Superior temporal gyrus (tissue), 1 donor: ENCODE results near the gene RRP7A.
"Not testable (repeated sequence)": the region's sequence is repeated elsewhere in the genome, so short reads cannot be mapped to it uniquely, and the experiment has no call there.

Experiments
- DNase-seq: peaks from one replicate; pipeline ENCODE4 v3.0.0-alpha.2; 2016; ENCODE audit errors: extremely low spot score

The RRP7A gene, protein sequence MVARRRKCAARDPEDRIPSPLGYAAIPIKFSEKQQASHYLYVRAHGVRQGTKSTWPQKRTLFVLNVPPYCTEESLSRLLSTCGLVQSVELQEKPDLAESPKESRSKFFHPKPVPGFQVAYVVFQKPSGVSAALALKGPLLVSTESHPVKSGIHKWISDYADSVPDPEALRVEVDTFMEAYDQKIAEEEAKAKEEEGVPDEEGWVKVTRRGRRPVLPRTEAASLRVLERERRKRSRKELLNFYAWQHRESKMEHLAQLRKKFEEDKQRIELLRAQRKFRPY

DNA sequence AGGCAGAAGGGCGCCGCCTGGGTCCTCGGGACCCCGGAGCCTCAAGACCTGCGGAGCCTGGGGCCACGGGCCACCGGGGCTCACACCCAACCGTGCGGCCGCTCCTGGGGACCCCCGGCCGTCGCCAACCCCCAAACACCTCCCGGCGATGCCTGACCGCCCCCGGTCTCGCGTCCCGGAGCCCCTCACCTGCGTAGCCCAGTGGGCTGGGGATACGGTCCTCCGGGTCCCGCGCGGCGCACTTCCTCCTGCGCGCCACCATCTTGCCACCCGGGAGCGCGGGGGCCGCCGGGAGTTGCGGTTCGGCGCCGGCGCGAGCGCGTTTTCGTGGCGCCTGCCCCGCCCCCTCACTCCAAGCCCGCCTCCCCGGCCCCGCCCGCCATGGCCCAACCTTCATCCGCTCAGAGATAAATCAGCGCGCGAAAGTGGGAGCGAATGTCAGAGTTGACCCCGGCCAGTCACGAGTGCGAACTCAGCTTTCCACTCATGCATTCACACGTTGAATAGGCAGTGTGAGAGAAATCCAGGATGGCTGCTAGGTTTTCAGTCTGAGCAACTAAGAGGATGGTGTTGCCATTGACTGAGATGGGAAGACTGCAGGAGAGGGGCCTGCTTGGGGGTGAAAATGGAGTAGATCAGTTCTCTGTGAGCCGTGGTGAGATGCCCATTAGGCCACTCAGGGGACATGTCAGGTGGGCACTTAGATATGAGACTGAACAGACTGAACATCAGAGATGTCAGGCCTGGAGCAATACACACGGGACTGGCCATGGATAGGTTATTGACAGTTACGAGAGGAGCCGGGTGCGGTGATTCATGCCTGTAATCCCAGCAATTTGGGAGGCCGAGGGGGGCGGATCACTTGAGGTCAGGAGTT, at the start of gene RRP7A:
Gene RRP7A (minus strand): TSS at position 272 of the 877 bp plus-strand sequence. CDS start 10 bp downstream, at position 262.
- peak; percentile 68 for DNase-seq

DNA sequence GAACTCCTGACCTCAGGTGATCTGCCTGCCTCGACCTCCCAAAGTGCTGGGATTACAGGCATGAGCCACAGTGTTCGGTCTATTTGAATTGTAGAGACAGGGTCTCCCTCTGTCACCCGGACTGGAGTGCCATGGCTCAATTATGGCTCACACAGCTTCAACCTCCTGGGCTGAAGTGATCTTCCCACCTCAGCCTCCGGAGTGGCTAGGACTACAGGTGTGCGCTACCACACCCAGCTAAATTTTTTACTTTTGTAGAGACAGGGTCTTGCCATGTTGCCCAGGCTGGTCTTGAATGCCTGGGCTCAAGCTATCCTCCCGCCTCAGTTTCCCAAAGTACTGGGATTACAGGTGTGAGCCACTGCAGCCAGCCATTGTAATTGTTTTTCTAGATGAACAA, 48.4 kb upstream of the RRP7A start:
- not testable (repeated sequence) for DNase-seq

DNA sequence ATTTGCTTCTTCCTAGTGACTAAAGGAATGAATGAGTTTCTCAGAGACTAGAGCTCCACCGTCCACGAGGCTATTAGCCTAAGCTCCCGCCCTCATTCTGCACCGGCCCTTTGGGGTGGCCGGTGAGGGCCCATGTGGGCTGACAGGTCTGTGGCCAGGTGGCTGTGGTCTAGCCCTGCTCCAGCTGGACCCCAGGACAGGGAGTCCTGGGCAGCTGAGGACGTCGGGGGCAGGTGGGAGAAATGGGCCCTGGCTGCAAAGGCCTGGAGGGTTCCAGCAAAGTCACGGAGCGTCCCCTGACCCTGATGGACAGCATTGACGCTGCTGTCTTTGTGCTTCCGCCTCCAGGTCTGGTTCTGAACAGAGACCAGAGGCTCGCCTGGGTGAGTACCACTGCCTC, 46.4 kb upstream of the RRP7A start:
- no peak for DNase-seq

DNA sequence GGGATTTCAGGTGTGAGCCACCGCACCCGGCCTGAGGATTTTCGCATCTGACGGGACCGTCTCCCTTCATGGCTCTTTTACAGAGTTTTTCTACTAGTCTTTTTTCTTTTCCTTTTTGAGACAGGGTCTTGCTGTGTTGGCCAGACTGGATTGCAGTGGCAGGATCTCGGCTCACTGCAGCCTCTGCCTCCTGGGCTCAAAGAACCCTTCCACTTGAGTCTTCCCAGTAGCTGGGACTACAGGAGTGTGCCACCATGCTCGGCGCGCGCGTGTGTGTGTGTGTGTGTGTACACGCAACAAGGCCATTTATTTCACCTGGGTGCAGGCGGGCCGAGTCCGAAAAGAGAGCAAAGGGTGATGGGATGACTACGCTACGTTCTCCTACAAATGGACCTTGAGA, 45.1 kb upstream of the RRP7A start:
- no peak for DNase-seq

DNA sequence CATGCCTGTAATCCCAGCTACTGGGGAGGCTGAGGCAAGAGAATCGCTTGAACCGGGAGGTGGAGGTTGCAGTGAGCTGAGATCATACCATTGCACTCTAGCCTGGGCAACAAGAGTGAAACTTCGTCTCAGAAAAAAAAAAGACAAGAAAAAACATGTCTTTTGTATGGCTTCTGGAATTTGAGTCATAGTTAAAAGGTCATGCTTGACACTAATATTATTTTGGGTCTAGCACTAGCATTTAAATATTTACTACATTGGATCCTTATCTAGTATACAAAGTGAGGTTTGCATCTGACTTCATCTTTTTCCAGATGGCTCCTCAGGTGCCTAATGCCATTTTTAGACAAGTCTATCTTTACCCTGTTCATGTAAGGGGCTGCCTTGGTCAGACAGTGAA, 44.3 kb upstream of the RRP7A start:
- DNase-seq, result not testable (repeated sequence)

DNA sequence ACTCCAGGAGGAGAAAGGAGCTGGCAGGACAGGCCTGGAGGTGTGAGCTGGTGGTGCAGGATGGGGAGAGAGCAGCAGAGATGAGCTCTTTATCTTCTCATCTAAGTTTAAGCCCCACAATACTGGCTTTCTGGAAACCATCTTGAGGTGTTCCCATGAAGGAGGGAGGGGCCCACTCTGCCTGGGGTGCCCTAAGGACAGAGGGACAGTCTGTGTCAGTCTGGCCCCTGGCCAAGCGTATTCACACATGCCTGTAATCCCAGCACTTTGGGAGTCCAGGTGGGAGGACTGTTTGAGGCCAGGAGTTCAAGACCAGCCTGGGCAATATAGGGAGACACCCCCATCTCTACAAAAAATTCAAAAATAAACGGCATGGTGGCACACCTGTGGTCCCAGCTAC, 43.1 kb upstream of the RRP7A start:
- no peak for DNase-seq

DNA sequence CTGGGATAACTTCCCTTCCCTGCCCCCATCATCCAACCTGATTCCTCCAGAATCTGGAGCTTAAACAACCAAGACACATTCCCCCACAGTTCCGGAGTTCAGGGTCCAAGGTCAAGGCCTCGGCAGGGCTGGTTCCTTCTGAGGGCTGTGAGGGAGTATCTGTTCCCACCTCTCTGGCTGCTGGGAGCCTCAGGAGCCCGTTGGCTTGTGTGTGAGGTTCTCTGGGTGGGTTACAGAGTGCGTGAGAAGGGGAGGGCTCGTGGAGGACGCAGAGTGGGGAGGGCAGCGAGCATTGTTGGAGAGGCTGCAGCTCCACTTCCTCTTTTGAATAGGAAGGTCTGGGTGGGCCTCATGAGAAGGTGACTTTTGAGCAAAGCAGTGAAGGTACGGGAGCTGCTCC, 42.7 kb upstream of the RRP7A start:
- DNase-seq, result no peak

DNA sequence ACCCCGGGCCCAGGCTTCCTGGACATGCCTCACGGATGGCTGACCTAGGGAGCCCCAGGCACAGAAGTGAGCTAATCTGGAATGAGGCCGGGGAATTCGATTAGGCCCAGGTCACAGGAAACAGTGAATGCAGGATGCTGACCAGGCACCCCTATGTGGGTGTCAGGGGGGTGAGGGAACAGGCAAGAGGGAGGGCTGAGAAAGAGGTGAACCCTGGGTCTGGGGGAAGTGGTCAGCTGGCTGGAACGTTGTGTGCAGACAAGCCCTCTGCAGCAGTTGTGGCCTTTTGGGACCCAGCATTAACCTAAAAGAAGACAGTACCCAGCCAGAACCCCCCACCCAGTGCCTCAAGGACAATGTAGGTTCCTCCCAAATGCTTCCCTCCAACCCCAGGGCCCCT, 42.3 kb upstream of the RRP7A start:
- DNase-seq, result no peak

DNA sequence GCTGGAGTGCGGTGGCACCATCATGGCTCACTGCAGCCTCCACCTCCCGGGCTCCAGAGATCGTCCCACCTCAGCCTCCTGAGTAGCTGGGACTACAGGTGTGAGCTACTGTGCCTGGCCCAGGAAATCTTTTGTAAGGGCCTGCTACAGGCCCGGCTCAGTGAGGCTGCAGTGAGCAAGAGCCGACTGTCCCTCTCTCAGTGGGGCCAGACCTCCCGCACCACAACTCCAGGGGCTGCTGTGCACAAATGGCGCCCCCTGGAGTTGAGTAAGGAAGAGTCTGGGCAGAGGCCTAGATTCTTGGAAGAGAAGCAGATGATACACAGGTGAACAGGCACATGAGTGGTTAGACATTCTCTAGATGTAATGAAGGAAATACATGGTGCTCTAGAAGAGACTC, 41.2 kb upstream of the RRP7A start:
- DNase-seq, result no peak

DNA sequence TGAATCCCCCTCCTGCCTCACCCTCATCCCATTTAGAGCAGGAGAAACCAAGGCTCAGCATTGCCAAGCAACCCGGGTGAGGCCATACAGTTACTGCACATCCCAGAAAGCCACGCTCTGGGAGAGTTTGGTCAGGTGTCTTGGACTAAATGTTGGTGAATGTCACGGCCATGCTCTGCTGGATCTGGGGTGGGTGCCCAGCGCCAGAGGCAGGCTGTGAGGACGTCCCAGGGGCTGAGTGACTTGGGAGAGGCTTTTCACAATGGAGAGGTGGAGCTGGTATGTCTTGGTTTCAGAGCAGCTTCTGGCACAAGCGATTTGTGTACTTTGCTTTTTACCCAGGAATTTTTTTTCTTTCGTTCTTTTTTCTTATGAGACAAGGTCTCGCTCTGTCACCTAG, 40.8 kb upstream of the RRP7A start:
- DNase-seq, result no peak

DNA sequence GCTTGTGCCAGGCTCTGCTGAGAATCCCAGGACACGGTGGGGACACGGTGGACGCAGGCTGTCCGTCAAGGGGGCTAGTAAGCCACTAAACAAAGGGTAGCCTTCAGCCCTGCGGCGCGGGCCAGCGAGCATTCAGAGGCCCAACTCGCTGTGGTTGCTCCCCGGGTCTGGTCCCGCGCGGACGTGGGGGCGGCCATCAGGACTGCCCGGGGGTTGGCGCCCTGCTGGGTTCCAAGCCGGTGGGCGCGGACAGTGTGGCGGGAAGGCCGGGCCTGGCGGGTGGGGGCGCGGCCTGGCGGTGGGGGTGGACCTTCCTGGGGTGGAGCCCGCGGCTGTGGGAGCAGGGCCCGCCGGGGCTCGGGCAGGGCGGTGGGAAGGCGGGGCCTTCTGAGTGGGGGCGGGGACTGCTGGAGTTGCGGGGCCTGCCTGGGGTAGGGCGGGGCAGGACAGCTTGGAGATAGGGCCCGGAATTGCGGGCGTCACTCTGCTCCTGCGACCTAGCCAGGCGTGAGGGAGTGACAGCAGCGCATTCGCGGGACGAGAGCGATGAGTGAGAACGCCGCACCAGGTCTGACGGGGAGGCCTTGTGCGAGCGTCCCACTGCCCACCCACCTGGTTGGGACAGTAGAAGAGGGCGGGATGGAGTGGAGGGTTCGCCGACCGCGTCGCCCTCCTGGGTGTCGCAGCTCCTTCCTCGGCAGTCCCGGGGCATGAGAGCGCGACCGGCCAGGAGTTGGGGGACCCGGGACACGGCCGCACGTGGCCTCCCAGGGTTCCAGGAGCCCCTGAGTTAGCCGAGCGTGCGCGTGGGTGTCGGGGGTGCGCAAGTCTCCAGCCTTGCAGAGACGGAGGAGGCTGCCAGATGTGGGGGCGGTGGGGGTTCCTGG, 34.1 kb upstream of the RRP7A start, which contains the start of gene SERHL2:
Gene SERHL2 (plus strand): TSS at position 482 of the 887 bp plus-strand sequence. CDS start 65 bp downstream, at position 547.
- peak; percentile 45 for DNase-seq

DNA sequence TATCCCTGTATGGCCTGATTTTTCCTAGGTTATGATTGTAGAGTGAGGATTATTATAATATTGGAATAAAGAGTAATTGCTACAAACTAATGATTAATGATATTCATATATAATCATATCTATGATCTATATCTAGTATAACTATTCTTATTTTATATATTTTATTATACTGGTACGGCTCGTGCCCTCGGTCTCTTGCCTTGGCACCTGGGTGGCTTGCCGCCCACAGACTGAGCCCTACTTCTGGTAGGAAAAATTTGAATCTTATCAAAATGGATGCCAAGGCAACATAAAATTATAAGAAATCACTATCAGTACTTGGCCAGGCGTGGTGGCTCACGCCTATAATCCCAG, 32.7 kb upstream of the RRP7A start:
- not testable (repeated sequence) for DNase-seq

DNA sequence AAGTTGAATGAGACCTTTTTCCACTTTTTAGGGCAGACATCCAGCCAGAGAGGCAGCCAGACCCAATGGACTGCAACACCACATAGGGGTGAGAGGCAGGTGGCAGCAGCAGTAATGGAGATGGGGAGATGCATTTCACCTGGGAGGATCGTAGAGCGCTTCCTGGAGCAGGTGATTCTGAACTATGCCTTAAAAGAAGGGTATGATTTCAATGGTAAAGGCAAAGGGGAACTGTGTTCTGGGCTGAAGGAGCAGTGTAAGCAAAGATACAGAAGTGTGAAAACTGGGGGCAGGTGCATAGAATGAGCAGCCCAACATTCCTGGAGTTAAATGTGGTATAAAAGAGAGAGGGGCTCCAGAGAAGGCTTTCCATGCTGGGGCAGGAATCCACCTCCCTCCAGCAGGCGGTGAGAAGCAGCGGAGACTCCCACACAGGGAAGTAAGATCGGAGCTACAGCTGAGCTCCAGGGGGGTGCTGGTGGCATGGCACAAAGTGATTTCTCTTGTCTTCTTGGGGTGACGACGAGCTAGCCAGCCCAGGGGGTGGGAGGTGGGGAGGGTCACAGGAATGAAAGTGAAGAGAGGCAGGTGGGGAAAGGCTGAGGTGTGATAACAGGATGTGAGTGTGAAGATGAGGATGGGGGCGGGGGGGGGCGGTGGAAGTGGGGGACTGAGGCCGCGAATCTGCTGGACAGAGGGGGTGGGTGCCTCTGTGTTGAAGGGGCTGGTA, 29.9 kb upstream of the RRP7A start:
- no peak for DNase-seq

DNA sequence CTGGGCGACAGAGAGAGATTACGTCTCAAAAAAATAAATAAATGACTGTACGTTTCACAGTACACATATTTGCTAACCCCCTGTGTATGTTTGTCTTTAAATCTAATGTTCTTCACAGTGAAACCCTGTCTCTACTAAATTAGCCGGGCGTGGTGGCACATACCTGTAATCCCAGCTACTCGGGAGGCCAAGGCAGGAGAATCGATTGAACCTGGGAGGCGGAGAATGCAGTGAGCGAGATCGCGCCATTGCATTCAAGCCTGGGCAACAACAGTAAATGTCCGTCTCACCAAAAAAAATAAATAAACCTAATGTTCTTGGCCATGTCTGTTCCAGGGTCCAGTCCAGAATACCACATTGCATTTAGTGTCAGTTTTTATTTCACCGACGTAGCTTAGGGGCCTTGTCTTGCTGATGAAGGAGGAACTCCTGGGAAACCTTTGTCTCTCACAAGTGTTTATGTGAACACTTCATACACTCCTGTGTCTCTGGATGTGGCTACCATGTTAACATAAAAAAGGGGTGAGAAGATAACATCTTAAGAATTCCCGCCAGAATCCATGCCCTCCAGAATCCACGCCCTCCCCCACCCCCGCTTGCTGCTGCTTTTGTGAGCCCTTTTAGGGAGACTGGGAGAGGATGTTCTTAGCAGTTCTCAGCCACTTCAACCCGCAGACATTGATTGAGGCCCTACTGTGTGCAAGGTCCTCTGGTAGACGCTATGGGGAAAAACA, 29.2 kb upstream of the RRP7A start:
- no peak for DNase-seq

DNA sequence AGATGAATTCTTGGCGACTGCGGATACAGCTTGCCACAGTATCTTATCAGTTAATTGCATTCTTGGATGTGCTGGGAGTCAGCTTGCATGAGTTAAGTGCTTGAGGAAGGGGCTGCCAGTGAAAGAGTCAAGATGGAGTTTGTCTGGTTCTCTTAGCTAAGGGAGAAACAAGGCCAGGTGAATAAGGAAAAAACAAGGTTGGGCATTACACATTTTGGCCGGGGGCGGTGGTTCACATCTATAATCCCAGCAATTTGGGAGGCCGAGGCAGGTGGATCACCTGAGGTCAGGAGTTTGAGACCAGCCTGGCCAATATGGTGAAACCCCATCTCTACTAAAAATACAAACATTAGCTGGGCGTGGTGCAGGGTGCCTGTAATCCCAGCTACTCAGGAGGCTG, 28.5 kb upstream of the RRP7A start:
- not testable (repeated sequence) for DNase-seq

DNA sequence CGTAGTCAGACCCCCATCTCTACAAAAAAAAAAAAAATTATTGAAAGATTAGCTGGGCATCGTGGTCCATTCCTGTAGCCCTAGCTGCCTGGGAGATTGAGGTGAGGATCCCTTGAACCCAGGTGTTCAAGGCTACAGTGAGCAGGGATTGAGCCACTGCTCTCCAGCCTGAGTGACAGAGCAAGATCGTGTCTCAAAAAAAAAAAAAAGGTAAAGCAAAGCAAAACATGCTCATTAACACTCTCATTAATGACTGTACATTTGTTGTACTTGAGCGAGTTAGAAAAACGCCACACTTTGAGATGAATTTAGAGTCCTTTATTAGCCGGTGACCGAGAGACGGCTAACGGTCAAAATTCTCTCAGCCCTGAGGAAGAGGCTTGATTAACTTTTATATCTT, 28.0 kb upstream of the RRP7A start:
- DNase-seq, result no peak

DNA sequence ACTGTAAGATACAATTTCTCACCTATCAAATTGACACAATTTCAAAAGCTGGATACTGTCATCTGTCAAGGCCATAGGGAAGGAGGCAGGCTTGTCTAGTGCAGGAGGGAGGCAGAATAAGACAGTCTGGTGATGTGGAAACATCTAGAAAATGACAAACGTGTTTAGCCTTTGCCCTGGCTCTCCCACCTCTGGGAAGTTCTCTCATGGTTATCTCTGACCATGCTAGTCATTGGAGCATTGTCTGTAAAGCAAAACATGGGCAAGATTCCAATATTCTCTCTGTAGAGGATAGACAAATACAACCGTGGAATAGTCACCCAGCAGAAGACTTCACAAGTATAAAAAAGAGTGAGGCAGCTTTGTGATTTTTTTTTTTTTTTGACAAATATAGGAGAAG, 25.1 kb upstream of the RRP7A start:
- peak; percentile 23 for DNase-seq

DNA sequence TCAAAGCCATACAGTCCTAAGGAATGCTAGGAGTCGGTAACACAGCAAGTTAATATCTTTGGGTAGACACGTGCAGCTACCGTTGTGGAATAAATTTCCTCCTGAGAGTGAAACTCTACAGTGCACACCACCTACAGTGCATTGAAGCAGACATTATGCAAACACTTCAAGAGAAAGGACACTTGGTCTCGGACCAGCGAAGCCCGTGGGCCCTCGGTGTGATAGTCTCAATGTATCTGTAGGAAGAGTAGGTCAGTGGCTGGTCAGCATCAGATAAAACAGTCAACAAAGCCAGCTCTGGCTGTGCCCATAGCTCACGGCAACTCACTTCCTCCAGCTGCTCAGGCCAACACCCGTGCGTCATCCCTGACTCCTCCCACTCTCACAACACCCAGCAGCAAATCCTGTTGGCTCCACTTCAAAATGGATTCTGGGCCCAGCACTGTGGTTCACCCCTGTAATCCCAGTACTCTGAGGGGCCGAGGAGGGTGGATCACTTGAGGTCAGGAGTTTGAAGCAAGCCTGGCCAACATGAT, 19.7 kb upstream of the RRP7A start:
- not testable (repeated sequence) for DNase-seq

DNA sequence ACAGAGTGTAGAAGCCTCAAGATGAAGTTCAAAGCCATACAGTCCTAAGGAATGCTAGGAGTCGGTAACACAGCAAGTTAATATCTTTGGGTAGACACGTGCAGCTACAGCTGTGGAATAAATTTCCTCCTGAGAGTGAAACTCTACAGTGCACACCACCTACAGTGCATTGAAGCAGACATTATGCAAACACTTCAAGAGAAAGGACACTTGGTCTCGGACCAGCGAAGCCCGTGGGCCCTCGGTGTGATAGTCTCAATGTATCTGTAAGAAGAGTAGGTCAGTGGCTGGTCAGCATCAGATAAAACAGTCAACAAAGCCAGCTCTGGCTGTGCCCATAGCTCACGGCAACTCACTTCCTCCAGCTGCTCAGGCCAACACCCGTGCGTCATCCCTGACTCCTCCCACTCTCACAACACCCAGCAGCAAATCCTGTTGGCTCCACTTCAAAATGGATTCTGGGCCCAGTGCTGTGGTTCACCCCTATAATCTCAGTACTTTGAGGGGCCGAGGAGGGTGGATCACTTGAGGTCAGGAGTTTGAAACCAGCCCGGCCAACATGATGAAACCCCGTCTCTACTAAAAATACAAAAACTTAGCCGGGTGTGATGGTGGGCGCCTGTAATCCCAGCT, 17.7 kb upstream of the RRP7A start:
- not testable (repeated sequence) for DNase-seq

DNA sequence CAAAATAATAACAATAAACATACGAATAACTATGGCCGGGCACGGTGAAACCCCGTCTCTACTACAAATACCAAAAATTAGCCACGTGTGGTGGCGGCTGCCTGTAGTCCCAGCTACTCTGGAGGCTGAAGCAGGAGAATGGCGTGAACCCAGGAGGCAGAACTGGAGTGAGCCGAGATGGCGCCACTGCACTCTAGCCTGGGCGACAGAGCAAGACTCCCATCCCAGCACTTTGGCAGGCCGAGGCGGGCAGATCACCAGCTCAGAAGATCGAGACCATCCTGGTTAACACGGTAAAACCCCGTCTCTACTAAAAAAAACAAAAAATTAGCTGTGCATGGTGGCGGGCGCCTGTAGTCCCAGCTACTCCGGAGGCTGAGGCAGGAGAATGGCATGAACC, 17.0 kb upstream of the RRP7A start:
- not testable (repeated sequence) for DNase-seq
